ENCODE data around the gene SOX9.
A peak's percentile ranks its signal among the peaks of the same experiment; 100 is the strongest.
"Not testable (repeated sequence)": the region's sequence is repeated elsewhere in the genome, so short reads cannot be mapped to it uniquely, and the experiment has no call there.

SOX9 gene

GRCh38 chr17:72126575-72127486 lies 6.0 kb downstream of the SOX9 start:
- DNase-seq (ENCODE audit: low spot score), result no peak

GRCh38 chr17:72128039-72128438 lies 7.2 kb downstream of the SOX9 start:
- no peak for DNase-seq (ENCODE audit: low spot score)

GRCh38 chr17:72134608-72135394 lies 14.0 kb downstream of the SOX9 start:
- no peak for DNase-seq (ENCODE audit: low spot score)

- no peak for DNase-seq (ENCODE audit: low spot score)
Observed at GRCh38 chr17:72135546-72136325, 14.9 kb downstream of the SOX9 start.

GRCh38 chr17:72136692-72137091 lies 15.9 kb downstream of the SOX9 start:
- no peak for DNase-seq (ENCODE audit: low spot score)

GRCh38 chr17:72137161-72137560 lies 16.3 kb downstream of the SOX9 start:
- no peak for DNase-seq (ENCODE audit: low spot score)

- no peak for DNase-seq (ENCODE audit: low spot score)
Observed at GRCh38 chr17:72139212-72139611, 18.4 kb downstream of the SOX9 start.

- DNase-seq (ENCODE audit: low spot score), result no peak
Observed at GRCh38 chr17:72141336-72141735, 20.5 kb downstream of the SOX9 start.

- not testable (repeated sequence) for DNase-seq (ENCODE audit: low spot score)
Observed at GRCh38 chr17:72142097-72142496, 21.3 kb downstream of the SOX9 start.

GRCh38 chr17:72142614-72143013 lies 21.8 kb downstream of the SOX9 start:
- DNase-seq (ENCODE audit: low spot score), result no peak

GRCh38 chr17:72143245-72143644 lies 22.4 kb downstream of the SOX9 start:
- DNase-seq (ENCODE audit: low spot score), result no peak

GRCh38 chr17:72144101-72144500 lies 23.3 kb downstream of the SOX9 start:
- no peak for DNase-seq (ENCODE audit: low spot score)

GRCh38 chr17:72145562-72145961 lies 24.7 kb downstream of the SOX9 start:
- no peak for DNase-seq (ENCODE audit: low spot score)

GRCh38 chr17:72145962-72146361 lies 25.1 kb downstream of the SOX9 start:
- DNase-seq (ENCODE audit: low spot score), result no peak

GRCh38 chr17:72146371-72146770 lies 25.6 kb downstream of the SOX9 start:
- no peak for DNase-seq (ENCODE audit: low spot score)

GRCh38 chr17:72150632-72151460 lies 30.0 kb downstream of the SOX9 start:
- no peak for DNase-seq (ENCODE audit: low spot score)

- DNase-seq (ENCODE audit: low spot score), result peak; percentile 82
Observed at GRCh38 chr17:72151565-72152386, 31.0 kb downstream of the SOX9 start.

- no peak for DNase-seq (ENCODE audit: low spot score)
Observed at GRCh38 chr17:72152387-72152929, 31.6 kb downstream of the SOX9 start.

GRCh38 chr17:72158895-72159885 lies 38.4 kb downstream of the SOX9 start:
- no peak for DNase-seq (ENCODE audit: low spot score)

Data from COLO829 (cell line).